SK-N-MC (cell line): Measurements from ENCODE around the gene TBRG1.

Experiments
- EZH2 ChIP-seq: fragments of 200-600 bp; sonication (generic); IDR thresholded peaks from one replicate; pipeline ENCODE4 v1.6.1; 2017; ENCODE audit warnings: antibody characterized with exemption
- POLR2AphosphoS5 ChIP-seq: IDR thresholded peaks from 2 replicates; pipeline ENCODE4 v1.6.1; 2012; ENCODE audit warnings: mild to moderate bottlenecking, low read depth, low read length, borderline replicate concordance

DNA sequence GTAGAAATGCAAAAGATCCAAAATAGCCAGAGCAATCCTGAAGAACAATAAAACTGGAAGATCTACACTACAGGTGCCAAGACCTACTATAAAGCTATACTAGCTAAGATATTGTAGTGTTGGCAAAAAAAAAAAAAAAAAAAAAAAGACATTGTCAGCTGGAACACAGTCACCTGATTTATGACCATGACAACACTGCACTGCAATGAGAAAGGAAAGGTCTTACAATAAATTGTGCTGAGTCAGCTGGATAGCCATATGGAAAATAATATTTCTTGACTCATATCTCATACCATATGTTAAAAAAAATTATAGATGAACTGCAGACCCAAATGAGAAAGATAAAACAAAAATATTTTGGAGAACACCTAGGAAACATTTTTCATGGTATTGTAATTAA, 14.5 kb upstream of the TBRG1 start:
- TF ChIP-seq EZH2: no peak
- TF ChIP-seq POLR2AphosphoS5: no peak
